Osteoblast (primary cell): ENCODE results near the gene LIPI. TPM values are rescaled to one million over a fixed set of nuclear protein-coding genes. Genes with fewer than 3 reads are reported as not detected.
"Not testable (repeated sequence)": the region's sequence is repeated elsewhere in the genome, so short reads cannot be mapped to it uniquely, and the experiment has no call there.

ENCODE experiments used
- DNase-seq: peaks from one replicate; pipeline ENCODE4 v3.0.0; 2011; ENCODE audit warnings: low spot score, mixed read lengths; ENCODE audit not compliant: insufficient read length; ENCODE audit errors: missing footprints
- H2AFZ ChIP-seq: 2 replicates; pipeline ENCODE4 v1.6.0; 2011; ENCODE audit warnings: mild to moderate bottlenecking, low read length
- H3K27ac ChIP-seq: 2 replicates; pipeline ENCODE4 v1.5.1; 2011; ENCODE audit warnings: mild to moderate bottlenecking, low read depth, low read length, moderate library complexity
- H3K27me3 ChIP-seq: 2 replicates; pipeline ENCODE4 v1.6.0; 2012; ENCODE audit warnings: mild to moderate bottlenecking, control low read depth, inconsistent platforms, low read length, moderate library complexity; ENCODE audit not compliant: insufficient read depth
- H3K36me3 ChIP-seq: 2 replicates; pipeline ENCODE4 v1.5.1; 2011; ENCODE audit warnings: mild to moderate bottlenecking, low read length, control low read depth, moderate library complexity; ENCODE audit not compliant: insufficient read depth
- H3K4me1 ChIP-seq: 2 replicates; pipeline ENCODE4 v1.5.1; 2011; ENCODE audit warnings: mild to moderate bottlenecking, low read length, control low read depth, moderate library complexity; ENCODE audit not compliant: insufficient read depth
- H3K4me2 ChIP-seq: 2 replicates; pipeline ENCODE4 v1.6.0; 2011; ENCODE audit warnings: mild to moderate bottlenecking, low read length; ENCODE audit not compliant: insufficient read depth
- H3K4me3 ChIP-seq: fragments of 200-600 bp; sonication (generic); 3 replicates; pipeline ENCODE4 v1.5.1; 2012; ENCODE audit warnings: mild to moderate bottlenecking, low read length, inconsistent platforms; ENCODE audit not compliant: insufficient read depth
- H3K79me2 ChIP-seq: 2 replicates; pipeline ENCODE4 v1.6.0; 2012; ENCODE audit warnings: mild to moderate bottlenecking, low read length, control low read depth, inconsistent platforms; ENCODE audit not compliant: insufficient read depth
- H3K9me3 ChIP-seq: 2 replicates; pipeline ENCODE4 v1.5.1; 2011; ENCODE audit warnings: low read depth, low read length, control low read depth
- H4K20me1 ChIP-seq: 2 replicates; pipeline ENCODE4 v1.6.0; 2012; ENCODE audit warnings: mild to moderate bottlenecking, low read length, control low read depth; ENCODE audit not compliant: insufficient read depth
- total RNA-seq: library from RNA; depleted of rRNA; stranded (reverse); fragments of >200 nt; gene quantifications from 2 replicates; pipeline ENCODE4 v1.2.3, GENCODE V29; 2012
- TF ChIP-seq, protein P1 (sequence below): IDR thresholded peaks from 2 replicates; pipeline ENCODE4 v1.5.1; 2011; ENCODE audit warnings: mild to moderate bottlenecking, low read depth, low read length, moderate library complexity; ENCODE audit errors: extremely low read depth

LIPI gene
- total RNA-seq, 1 donor = not detected

GRCh38 chr21:14115646-14116045 lies 95.1 kb downstream of the LIPI start:
- no peaks in the 10 kb centered on the region for H3K9me3 ChIP-seq
- no peaks in the 10 kb centered on the region for H4K20me1 ChIP-seq
- no peaks in the 10 kb centered on the region for H3K27me3 ChIP-seq
- no peaks in the 10 kb centered on the region for H3K79me2 ChIP-seq
- TF ChIP-seq, protein P1, sequence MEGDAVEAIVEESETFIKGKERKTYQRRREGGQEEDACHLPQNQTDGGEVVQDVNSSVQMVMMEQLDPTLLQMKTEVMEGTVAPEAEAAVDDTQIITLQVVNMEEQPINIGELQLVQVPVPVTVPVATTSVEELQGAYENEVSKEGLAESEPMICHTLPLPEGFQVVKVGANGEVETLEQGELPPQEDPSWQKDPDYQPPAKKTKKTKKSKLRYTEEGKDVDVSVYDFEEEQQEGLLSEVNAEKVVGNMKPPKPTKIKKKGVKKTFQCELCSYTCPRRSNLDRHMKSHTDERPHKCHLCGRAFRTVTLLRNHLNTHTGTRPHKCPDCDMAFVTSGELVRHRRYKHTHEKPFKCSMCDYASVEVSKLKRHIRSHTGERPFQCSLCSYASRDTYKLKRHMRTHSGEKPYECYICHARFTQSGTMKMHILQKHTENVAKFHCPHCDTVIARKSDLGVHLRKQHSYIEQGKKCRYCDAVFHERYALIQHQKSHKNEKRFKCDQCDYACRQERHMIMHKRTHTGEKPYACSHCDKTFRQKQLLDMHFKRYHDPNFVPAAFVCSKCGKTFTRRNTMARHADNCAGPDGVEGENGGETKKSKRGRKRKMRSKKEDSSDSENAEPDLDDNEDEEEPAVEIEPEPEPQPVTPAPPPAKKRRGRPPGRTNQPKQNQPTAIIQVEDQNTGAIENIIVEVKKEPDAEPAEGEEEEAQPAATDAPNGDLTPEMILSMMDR = no peak
- H2AFZ ChIP-seq = no peak overlapping the region
- H3K4me2 ChIP-seq = no peak overlapping the region
- no peak for DNase-seq
- H3K4me1 ChIP-seq = no peaks in the 10 kb centered on the region
- no peaks in the 10 kb centered on the region for H3K36me3 ChIP-seq
- H3K27ac ChIP-seq = no peak overlapping the region
- no peak overlapping the region for H3K4me3 ChIP-seq

- no peak for DNase-seq
- Histone ChIP-seq H4K20me1 (no peaks in the 10 kb centered on the region), H3K4me2 (no peak overlapping the region), H3K27me3 (no peaks in the 10 kb centered on the region), H3K4me1 (no peaks in the 10 kb centered on the region), H3K27ac (no peak overlapping the region), H3K36me3 (no peaks in the 10 kb centered on the region), H3K79me2 (no peaks in the 10 kb centered on the region), H3K4me3 (no peak overlapping the region), H3K9me3 (no peaks in the 10 kb centered on the region), H2AFZ (no peak overlapping the region)
- TF ChIP-seq, protein P1 = no peak
Measured at GRCh38 chr21:14114251-14114650, 96.5 kb downstream of the LIPI start.

- H4K20me1 ChIP-seq, H3K4me2 ChIP-seq, DNase-seq, H3K27ac ChIP-seq, H3K27me3 ChIP-seq, H3K36me3 ChIP-seq, H3K79me2 ChIP-seq, H3K4me1 ChIP-seq, H3K9me3 ChIP-seq, H3K4me3 ChIP-seq, H2AFZ ChIP-seq: not testable (repeated sequence)
Measured at GRCh38 chr21:14104564-14104963, 106.2 kb downstream of the LIPI start.

GRCh38 chr21:14099570-14099969 lies 111.2 kb downstream of the LIPI start:
- Histone ChIP-seq H3K4me2 (no peak overlapping the region), H2AFZ (no peak overlapping the region), H3K4me1 (no peaks in the 10 kb centered on the region), H3K36me3 (no peaks in the 10 kb centered on the region), H3K27ac (no peak overlapping the region), H3K27me3 (no peaks in the 10 kb centered on the region), H3K79me2 (no peaks in the 10 kb centered on the region), H3K9me3 (no peaks in the 10 kb centered on the region), H4K20me1 (no peaks in the 10 kb centered on the region), H3K4me3 (no peak overlapping the region)
- TF ChIP-seq, protein P1 = no peak
- no peak for DNase-seq
